ENCODE results near the gene RGS7. TPM values are rescaled to one million over a fixed set of nuclear protein-coding genes. Genes with fewer than 3 reads are reported as not detected.
A peak's percentile ranks its signal among the peaks of the same experiment; 100 is the strongest.

The RGS7 gene
- total RNA-seq, 1 experiment from 2014 or later: 1.0 TPM

DNA sequence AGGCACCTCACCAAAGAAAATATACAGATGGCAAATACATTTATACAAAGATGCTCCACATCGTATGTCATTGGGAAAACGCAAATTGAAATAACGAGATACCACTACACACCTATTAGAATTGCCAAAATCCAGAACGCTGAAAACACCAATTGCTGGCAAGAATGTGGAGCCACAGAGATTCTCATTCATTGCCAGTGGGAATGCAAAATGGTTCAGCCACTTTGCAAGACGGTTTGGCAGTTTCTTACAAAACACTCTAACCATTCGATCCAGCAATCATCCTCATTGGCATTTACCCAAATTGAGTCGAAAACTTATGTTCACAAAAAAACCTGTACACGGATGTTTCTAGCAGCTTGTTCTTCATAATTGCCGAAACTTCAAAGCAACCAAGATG, 521.7 kb downstream of the RGS7 start:
- CTCF ChIA-PET: no interaction called here
- TF ChIP-seq, protein P1, sequence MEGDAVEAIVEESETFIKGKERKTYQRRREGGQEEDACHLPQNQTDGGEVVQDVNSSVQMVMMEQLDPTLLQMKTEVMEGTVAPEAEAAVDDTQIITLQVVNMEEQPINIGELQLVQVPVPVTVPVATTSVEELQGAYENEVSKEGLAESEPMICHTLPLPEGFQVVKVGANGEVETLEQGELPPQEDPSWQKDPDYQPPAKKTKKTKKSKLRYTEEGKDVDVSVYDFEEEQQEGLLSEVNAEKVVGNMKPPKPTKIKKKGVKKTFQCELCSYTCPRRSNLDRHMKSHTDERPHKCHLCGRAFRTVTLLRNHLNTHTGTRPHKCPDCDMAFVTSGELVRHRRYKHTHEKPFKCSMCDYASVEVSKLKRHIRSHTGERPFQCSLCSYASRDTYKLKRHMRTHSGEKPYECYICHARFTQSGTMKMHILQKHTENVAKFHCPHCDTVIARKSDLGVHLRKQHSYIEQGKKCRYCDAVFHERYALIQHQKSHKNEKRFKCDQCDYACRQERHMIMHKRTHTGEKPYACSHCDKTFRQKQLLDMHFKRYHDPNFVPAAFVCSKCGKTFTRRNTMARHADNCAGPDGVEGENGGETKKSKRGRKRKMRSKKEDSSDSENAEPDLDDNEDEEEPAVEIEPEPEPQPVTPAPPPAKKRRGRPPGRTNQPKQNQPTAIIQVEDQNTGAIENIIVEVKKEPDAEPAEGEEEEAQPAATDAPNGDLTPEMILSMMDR (IDR thresholded peaks at IDR 0.05; ENCODE audit: unreplicated experiment): no peak
- intact Hi-C loops (cut with micrococcal nuclease; ENCODE audit: unreplicated experiment): loop anchor here (10.0 kb wide), 1 partner anchor 100 kb away; no protein-coding TSS in a partner anchor
- no peak for DNase-seq
- no peaks in the 10 kb centered on the region for H3K9me3 Mint-ChIP-seq (ENCODE audit: low read depth, unreplicated experiment)
- peaks cover 8% of the 10 kb centered on the region for H3K4me1 Mint-ChIP-seq (ENCODE audit: low read depth, unreplicated experiment)
- BruUV-seq (replicated peaks): no TSS peak
- H3K27me3 Mint-ChIP-seq (ENCODE audit: unreplicated experiment): no peaks in the 10 kb centered on the region
- H3K27ac Mint-ChIP-seq (ENCODE audit: unreplicated experiment): no peak overlapping the region
- no peaks in the 10 kb centered on the region for H3K36me3 Mint-ChIP-seq (ENCODE audit: insufficient read depth, unreplicated experiment)
- no peak overlapping the region for H3K4me3 Mint-ChIP-seq (ENCODE audit: low read depth, unreplicated experiment)

GRCh38 chr1:240833075-240833474, 523.9 kb downstream of the RGS7 start:
- no peaks in the 10 kb centered on the region for H3K9me3 Mint-ChIP-seq (ENCODE audit: low read depth, unreplicated experiment)
- intact Hi-C loops (cut with micrococcal nuclease; ENCODE audit: unreplicated experiment): loop anchor here (10.0 kb wide), 1 partner anchor 98 kb away; no protein-coding TSS in a partner anchor
- TF ChIP-seq, protein P1 (IDR thresholded peaks at IDR 0.05; ENCODE audit: unreplicated experiment): no peak
- BruUV-seq (replicated peaks): no TSS peak
- peaks cover 8% of the 10 kb centered on the region for H3K4me1 Mint-ChIP-seq (ENCODE audit: low read depth, unreplicated experiment)
- CTCF ChIA-PET: no interaction called here
- no peaks in the 10 kb centered on the region for H3K27me3 Mint-ChIP-seq (ENCODE audit: unreplicated experiment)
- no peaks in the 10 kb centered on the region for H3K36me3 Mint-ChIP-seq (ENCODE audit: insufficient read depth, unreplicated experiment)
- no peak for DNase-seq
- H3K27ac Mint-ChIP-seq (ENCODE audit: unreplicated experiment): no peak overlapping the region
- H3K4me3 Mint-ChIP-seq (ENCODE audit: low read depth, unreplicated experiment): no peak overlapping the region

DNA sequence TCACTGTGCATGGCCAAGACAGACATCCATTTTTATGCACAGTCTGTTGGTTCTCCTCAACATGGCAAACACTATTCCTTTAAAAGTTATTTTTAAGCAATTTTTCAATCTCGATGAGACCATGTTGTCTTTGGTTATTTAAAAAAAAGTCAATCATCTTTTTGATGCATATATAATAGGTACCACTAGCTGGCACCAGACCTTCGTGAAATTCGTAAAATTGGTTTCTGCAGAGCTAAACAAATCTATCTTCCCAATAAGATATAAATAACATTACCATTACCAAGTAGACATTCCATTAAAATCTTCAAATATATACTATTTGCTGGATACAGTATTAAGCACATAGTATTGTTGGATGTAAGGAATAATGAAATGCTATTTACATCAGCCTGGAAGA, 525.1 kb downstream of the RGS7 start:
- CTCF ChIA-PET: interaction anchor here (0.6 to 1.0 kb wide), 4 partner anchors 37 to 654 kb away, joined by 3 to 9 read pairs (median 5); no protein-coding TSS in a partner anchor
- no TSS peak for BruUV-seq (replicated peaks)
- Mint-ChIP-seq H3K27me3 (ENCODE audit: unreplicated experiment) (no peaks in the 10 kb centered on the region), H3K36me3 (ENCODE audit: insufficient read depth, unreplicated experiment) (no peaks in the 10 kb centered on the region), H3K4me3 (ENCODE audit: low read depth, unreplicated experiment) (no peak overlapping the region), H3K4me1 (ENCODE audit: low read depth, unreplicated experiment) (peaks cover 8% of the 10 kb centered on the region), H3K27ac (ENCODE audit: unreplicated experiment) (no peak overlapping the region), H3K9me3 (ENCODE audit: low read depth, unreplicated experiment) (no peaks in the 10 kb centered on the region)
- TF ChIP-seq, protein P1 (IDR thresholded peaks at IDR 0.05; ENCODE audit: unreplicated experiment): peak; percentile 21
- DNase-seq: no peak
- intact Hi-C loops (cut with micrococcal nuclease; ENCODE audit: unreplicated experiment): loop anchor here (10.0 kb wide), 1 partner anchor 97 kb away; no protein-coding TSS in a partner anchor

- CTCF ChIA-PET: interaction anchor here (0.7 to 1.0 kb wide), 2 partner anchors 37 to 654 kb away, joined by 3 to 9 read pairs; no protein-coding TSS in a partner anchor
- Mint-ChIP-seq H3K4me1 (ENCODE audit: low read depth, unreplicated experiment) (peaks cover 8% of the 10 kb centered on the region), H3K9me3 (ENCODE audit: low read depth, unreplicated experiment) (no peaks in the 10 kb centered on the region), H3K27ac (ENCODE audit: unreplicated experiment) (no peak overlapping the region), H3K4me3 (ENCODE audit: low read depth, unreplicated experiment) (no peak overlapping the region), H3K27me3 (ENCODE audit: unreplicated experiment) (no peaks in the 10 kb centered on the region), H3K36me3 (ENCODE audit: insufficient read depth, unreplicated experiment) (no peaks in the 10 kb centered on the region)
- TF ChIP-seq, protein P1 (IDR thresholded peaks at IDR 0.05; ENCODE audit: unreplicated experiment): no peak
- intact Hi-C loops (cut with micrococcal nuclease; ENCODE audit: unreplicated experiment): loop anchor here (10.0 kb wide), 1 partner anchor 96 kb away; no protein-coding TSS in a partner anchor
- no peak for DNase-seq
- BruUV-seq (replicated peaks): no TSS peak
Observed at GRCh38 chr1:240831191-240831631, 525.8 kb downstream of the RGS7 start.

Data from Calu3 (cell line).